Fibroblast of gingiva (primary cell): ENCODE data around the gene TRIO.

Source experiments
- DNase-seq: peaks from one replicate; pipeline ENCODE4 v3.0.0-alpha.2; 2011; ENCODE audit warnings: low read depth

The TRIO gene

DNA sequence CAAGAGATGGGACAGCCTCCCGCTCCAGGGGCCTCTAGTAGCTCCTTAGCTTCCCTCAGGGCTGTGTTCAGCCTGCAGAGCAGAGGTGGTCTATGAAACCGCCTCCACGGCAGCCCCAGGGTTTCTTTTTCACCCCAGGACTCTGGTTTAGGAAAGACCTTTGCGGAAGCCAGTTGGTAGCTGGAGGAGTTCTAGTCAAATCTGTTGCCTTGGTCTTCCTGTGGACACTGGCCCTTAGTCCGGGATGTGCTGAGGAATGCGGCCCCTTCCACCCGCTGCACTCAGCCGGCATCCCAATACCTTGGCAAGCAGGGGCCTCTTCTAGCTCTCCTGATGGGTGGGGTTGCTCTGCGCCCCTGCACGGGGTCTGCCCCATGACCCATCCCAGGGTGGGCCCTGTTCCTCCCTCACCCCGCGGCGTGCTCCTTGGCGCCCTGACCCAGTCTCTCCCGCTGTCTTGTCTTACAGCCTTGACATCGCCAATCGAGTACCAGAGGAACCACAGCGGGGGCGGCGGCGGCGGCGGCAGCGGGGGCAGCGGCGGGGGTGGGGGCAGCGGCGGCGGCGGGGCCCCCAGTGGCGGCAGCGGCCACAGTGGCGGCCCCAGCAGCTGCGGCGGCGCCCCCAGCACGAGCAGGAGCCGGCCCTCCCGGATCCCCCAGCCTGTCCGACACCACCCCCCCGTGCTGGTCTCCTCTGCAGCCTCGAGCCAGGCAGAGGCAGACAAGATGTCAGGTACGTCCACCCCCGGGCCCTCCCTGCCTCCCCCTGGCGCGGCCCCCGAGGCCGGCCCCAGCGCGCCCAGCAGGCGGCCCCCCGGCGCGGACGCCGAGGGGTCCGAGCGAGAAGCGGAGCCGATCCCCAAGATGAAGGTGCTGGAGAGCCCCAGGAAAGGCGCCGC is 344.1 kb downstream of the TRIO start:
- DNase-seq: no peak

DNA sequence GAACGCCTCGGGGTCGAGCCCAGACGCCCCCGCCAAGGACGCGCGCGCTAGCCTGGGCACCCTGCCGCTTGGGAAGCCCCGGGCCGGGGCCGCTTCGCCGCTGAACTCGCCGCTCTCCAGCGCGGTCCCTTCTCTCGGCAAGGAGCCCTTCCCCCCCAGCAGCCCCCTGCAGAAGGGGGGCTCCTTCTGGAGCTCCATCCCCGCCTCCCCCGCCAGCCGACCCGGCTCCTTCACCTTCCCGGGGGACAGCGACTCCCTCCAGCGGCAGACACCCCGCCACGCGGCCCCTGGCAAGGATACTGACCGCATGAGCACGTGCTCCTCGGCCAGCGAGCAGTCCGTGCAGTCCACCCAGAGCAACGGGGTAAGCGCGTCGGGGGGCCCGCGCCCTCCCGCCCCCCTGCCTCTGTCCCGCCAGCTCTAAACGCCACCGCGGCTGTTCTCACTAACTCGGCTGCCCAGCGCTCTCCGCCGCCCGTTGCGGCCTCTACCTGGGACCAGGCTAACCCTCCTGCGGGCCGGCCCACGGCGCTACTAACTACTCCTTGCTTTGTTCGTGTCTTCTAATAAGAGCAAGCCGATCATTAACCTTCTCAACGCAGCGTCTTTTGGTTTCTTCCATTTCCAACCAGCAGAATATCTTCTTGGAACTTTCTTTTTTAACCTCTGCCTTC is 344.9 kb downstream of the TRIO start:
- no peak for DNase-seq

DNA sequence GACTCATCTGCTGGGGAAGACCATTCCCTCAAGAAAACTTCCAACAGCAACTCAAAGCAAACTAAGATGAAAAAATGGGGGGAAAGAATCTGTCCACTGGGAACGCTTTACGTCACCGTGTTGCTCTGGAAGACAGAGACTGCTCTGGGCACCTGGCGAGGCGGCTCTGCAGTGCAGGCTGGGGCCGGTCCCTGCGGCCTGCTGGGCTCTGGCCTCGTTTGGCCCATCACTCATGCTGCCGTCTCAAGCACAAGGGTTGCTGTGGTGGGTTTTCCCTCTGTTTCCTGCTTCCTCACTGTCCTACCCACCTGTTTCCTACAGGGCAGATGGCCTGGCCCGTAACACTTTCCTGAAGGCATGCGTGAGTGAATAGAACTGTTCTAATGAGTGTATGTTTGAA is 345.6 kb downstream of the TRIO start:
- no peak for DNase-seq

GRCh38 chr5:14489643-14490042 is 346.5 kb downstream of the TRIO start:
- DNase-seq: no peak

DNA sequence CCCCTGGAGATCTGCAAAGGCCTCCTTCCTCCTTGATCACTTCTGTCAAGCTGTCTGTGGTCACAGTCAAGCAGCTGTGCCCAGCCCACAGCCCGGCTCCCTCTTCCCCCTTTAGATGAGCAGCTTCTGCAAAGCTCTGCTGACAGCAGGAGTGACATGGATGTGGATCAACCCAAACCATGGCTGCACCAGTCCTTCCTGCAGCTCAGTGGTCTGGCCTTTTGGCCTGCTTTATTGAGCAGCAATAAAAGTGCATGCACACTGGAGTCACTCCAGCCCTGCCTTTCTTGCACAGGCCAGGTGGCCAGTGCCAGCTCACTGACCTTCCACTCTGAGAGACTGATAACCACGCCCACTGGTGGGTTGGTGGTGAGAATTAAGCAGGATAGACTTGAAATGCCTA is 347.2 kb downstream of the TRIO start:
- DNase-seq: no peak

DNA sequence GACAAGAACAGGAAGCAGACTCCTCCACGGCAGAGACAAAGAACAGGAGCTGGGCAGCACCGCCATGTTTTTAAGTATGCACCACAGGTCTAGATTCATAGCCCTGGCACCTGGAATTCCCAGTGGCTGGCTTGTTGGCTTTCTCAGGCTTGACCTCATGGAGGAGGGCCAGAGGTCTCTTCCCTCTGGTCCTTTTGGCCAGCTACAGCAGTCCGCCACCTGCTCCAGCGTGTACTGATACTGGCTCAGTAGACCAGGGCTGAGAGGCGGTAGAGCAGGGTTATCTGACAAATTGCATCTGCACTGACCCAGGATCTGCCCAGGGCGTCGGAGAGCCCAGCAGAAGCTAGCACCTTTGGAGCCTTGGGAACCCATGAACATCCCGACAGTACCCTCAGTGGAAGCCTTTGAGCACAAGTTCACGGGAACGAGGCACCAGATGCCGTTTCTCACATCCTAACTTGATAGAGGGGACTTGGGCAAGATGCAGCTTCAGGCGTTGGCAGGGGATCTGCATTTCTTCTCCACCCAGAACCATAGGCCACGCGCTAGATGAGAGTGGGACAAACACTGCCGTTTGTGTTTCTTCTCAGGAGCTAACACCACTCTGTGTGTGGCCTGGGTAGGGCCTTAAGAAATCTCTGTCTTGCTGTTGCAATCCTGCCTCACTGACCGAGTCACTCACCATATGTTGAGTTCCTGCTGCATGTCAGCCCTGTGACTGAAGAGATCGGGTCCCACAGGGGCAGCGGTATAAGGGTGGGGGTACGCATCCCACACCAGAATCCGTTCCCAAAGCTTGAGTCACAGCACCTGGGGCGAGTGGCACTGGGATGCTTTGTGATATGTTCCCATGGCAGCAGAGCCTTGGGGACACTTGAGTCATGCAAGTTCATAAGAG is 348.1 kb downstream of the TRIO start:
- peak; percentile 66 for DNase-seq

GRCh38 chr5:14492331-14492964 is 349.3 kb downstream of the TRIO start:
- DNase-seq: no peak

DNA sequence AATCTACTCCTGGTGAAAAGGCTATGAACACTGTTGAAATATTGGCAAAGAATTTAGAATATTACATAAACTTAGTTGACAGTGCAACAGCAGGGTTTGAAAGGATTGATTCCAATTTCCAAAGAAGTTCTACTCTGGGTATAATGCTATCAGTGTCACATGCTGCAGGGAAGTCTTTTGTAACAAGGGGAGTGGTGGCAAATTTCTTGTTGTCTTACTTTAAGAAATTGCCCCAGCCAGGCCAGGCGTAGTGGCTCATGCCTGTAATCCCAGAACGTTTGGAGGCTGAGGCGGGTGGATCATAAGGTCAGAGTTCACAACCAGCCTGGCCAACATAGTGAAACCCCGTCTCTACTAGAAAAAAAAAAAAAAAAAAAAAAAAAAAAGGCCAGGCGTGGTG is 352.2 kb downstream of the TRIO start:
- no peak for DNase-seq

GRCh38 chr5:14497311-14497710 is 354.2 kb downstream of the TRIO start:
- no peak for DNase-seq

DNA sequence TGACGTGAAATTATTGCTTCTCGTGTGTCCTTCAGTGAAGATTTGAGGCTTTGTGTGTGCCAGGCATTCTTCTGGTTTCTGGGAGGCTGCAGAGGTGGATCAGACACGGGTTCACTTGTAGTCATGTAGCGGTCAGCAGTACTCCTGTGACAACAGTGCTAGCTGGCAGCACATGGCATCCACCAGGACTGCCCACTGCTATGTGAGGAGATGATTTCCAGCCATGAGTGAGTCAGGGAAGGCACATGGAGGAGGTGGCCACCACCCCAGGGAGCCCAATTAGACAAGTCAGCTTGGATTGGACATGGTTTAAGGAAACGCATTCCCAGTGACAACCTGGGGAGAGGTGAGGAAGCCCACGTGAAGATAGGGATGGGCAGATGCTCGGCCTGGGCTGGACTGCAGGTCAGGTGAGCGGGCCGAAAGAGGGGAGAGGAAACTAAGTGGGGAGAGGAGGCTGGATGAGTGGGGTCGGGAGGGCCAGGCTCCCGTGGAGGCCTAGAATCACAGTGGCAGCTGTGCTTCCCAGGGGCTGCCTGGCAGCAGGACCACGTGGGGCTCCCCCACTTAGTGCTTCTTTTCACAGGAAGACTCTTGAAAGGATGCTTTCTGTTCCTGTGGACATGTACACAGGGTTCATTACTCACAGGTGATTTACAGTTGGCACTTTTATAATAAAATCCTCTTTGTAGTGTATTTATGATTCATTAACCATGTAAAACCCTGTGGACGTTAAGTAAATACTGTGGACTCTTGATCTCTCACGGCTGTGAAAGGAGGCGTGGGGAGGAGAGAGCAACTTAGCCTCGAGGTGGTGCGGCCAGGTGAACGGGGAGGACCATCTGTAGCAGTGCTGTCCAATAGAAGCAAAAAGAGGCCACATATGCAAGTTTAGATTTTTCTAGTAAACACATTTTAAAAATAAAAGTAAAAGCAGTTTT is 358.5 kb downstream of the TRIO start:
- DNase-seq: no peak

DNA sequence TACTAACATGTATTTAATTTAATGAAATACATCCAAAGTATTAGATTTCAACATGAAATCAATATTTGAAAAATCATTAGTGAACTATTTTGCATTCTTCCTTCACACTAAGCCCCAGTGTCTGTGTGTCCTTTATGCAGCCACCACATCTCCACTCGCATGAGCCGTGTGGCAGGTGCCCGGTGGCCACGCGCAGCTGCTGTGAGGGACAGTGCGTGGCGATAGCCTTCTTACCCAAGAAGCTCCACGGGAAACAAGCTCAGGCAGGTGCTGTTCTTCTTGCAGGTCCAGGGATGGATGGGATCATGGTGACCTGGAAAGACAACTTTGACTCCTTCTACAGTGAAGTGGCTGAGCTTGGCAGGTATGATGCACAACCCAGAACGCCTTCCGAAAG is 359.1 kb downstream of the TRIO start:
- no peak for DNase-seq

DNA sequence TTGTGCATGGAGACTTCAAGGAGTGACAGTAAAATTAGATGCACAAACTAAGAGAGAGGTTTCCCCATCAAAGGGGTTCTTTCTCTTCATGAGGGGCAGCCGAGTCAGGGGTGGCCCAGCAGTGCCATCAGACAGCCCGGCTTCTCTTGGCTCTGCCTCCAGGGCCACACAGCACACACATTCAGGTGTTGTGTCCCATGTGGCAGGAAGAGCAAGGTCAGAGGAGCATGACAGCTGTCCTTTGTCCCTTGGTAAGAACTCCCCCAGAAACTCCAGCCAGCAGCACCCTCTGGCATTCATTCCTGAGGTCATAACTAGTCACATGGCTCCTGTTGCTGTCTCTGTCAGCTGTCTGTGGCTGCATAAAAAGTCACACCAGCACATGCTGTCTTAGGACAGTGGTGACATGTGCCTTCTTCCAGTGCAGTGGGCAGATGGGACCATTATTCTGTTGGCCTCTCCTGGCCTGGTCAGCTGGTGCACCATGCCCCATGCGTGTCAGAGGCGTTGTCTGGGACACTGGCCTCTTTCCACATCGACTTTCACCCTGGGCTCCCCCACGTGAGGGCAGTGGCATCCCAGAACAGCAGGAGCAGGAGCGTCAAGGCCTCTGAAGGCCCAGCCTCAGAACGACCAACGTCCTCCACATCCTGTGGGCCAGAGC is 360.0 kb downstream of the TRIO start:
- no peak for DNase-seq

GRCh38 chr5:14503681-14504331 is 360.7 kb downstream of the TRIO start:
- no peak for DNase-seq

GRCh38 chr5:14504332-14504727 is 361.2 kb downstream of the TRIO start:
- DNase-seq: no peak

- DNase-seq: no peak
These were observed 361.7 kb downstream of the TRIO start for GRCh38 chr5:14504816-14505215.

GRCh38 chr5:14505310-14506139 is 362.4 kb downstream of the TRIO start:
- no peak for DNase-seq

DNA sequence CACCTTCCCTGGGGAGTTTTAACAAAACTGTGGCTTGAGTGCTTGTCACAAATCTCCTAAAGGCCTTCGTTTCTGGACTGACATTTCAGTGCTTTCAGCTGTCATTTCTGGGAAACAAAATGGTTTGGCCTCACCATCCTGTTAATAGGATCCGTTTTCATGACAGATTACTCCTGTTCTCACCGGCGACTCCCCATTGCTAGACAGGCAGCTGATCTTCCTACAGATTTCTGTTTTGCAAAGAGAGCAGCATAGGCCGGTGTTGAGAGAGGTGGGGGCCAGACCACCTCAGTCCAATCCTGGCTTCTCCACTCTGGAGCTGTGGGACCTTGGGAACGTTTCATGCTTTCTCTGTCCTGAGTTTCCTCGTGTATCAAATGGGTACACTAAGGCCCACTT is 363.0 kb downstream of the TRIO start:
- DNase-seq: no peak

- no peak for DNase-seq
These were observed 363.5 kb downstream of the TRIO start for GRCh38 chr5:14506661-14507060.
